Chondrocyte (in vitro differentiated cells): ENCODE results near the gene OSBPL5. TPM values are rescaled to one million over a fixed set of nuclear protein-coding genes. Genes with fewer than 3 reads are reported as not detected.
"Not testable (repeated sequence)": the region's sequence is repeated elsewhere in the genome, so short reads cannot be mapped to it uniquely, and the experiment has no call there.

ENCODE experiments used
- DNase-seq: peaks from one replicate; pipeline ENCODE4 v3.0.0; 2021; ENCODE audit warnings: mixed read lengths, low spot score
- H3K27ac Mint-ChIP-seq: one replicate; pipeline ENCODE4 v1.8.0; 2021; ENCODE audit warnings: mild to moderate bottlenecking, moderate library complexity, mixed read lengths; ENCODE audit not compliant: unreplicated experiment
- H3K27me3 Mint-ChIP-seq: 2 replicates; pipeline ENCODE4 v1.8.0; 2021; ENCODE audit warnings: low read depth, mixed read lengths
- H3K36me3 Mint-ChIP-seq: 2 replicates; pipeline ENCODE4 v1.8.0; 2021; ENCODE audit warnings: low read depth, mixed read lengths
- H3K4me1 Mint-ChIP-seq: 2 replicates; pipeline ENCODE4 v1.8.0; 2021; ENCODE audit warnings: low read depth, mild to moderate bottlenecking, mixed read lengths
- H3K4me3 Mint-ChIP-seq: one replicate; pipeline ENCODE4 v1.8.0; 2021; ENCODE audit warnings: mild to moderate bottlenecking, moderate library complexity, mixed read lengths; ENCODE audit not compliant: unreplicated experiment
- H3K9me3 Mint-ChIP-seq: 2 replicates; pipeline ENCODE4 v1.8.0; 2021; ENCODE audit warnings: low read depth, mixed read lengths
- CTCF ChIP-seq: fragments of 200-600 bp; sonication (generic); IDR thresholded peaks from 2 replicates; pipeline ENCODE4 v1.5.0; 2021; ENCODE audit warnings: antibody characterized with exemption, mild to moderate bottlenecking, moderate library complexity
- total RNA-seq: library from RNA; stranded (reverse); gene quantifications from 3 replicates; pipeline ENCODE4 v1.2.1, GENCODE V29; 2021

Gene OSBPL5
- total RNA-seq, 1 donor from 2014 or later: 43.9 TPM

DNA sequence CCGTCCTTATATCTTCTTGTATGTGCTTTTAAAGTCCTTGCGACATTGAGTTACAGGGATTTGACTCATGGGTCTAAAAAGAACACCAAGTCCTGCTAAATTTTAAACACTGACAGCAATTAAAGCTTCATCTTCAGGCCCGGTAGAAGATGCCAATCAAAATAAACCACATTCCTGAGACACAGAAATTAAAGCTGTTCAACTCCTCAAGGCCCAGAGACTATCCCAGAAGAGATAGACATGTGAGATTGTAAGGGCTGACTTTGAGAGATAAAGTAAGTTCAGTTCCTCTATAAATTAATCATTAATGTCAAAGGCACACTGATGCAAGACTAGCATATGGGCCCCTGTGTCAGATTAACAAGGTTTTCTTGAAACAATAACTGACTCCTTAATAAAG lies 49.8 kb downstream of the OSBPL5 start:
- peaks cover 9% of the 10 kb centered on the region for H3K9me3 Mint-ChIP-seq

DNA sequence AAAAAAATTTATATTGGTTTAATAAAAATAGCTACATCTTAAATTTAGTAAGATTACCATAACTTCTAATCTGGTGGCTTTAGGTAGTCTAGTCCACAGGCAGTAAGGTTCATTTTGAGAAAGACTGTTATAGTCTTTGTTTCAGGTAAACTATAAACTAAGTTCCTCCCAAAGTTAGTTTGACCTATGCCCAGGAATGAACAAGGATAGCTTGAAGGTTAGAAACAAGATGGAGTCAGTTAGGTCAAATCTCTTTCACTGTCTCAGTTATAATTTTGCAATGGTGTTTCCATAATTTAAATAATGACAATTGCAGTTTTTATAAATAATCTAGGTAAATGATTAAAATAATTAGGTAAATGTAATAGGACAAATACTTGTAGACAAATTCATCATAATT lies 51.4 kb downstream of the OSBPL5 start:
- not testable (repeated sequence) for H3K27ac Mint-ChIP-seq, H3K4me3 Mint-ChIP-seq, H3K27me3 Mint-ChIP-seq, DNase-seq, H3K9me3 Mint-ChIP-seq
- H3K4me1 Mint-ChIP-seq: peaks cover 20% of the 10 kb centered on the region
- H3K36me3 Mint-ChIP-seq: peaks cover 19% of the 10 kb centered on the region

More for the DNA sequence above, 49.8 kb downstream of the OSBPL5 start:
- no peak for TF ChIP-seq CTCF
- no peak for DNase-seq
- Mint-ChIP-seq H3K4me1 (peaks cover 20% of the 10 kb centered on the region), H3K27me3 (no peaks in the 10 kb centered on the region), H3K36me3 (peaks cover 17% of the 10 kb centered on the region), H3K4me3 (no peak overlapping the region), H3K27ac (peak overlapping the region; percentile 86)

GRCh38 chr11:3111919-3112690 lies 53.0 kb downstream of the OSBPL5 start:
- DNase-seq: no peak
- Mint-ChIP-seq H3K4me1 (peaks cover 14% of the 10 kb centered on the region), H3K9me3 (peaks cover 9% of the 10 kb centered on the region), H3K27ac (no peak overlapping the region), H3K4me3 (no peak overlapping the region), H3K36me3 (peaks cover 23% of the 10 kb centered on the region), H3K27me3 (no peaks in the 10 kb centered on the region)
- no peak for TF ChIP-seq CTCF

DNA sequence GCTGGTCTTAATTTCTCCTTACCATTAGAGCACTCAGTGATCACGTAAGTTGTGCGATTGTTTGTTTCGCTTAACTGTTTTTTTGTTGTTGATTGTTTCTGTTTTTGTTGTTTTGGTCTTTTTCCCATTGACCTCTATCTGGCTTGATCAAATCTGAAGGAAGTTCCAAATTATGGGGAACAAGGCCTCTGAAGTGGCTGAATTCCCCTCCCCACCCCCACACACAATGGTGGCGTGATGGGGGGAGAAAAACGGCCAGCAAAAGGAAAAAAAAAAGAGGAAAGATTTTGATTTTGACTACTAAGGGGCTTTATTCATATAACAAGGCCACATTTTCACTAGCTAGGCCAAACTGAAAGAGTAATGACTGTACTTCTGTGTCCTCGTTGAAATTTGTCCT lies 53.6 kb downstream of the OSBPL5 start:
- peaks cover 25% of the 10 kb centered on the region for H3K36me3 Mint-ChIP-seq
- H3K27me3 Mint-ChIP-seq: no peaks in the 10 kb centered on the region
- H3K4me3 Mint-ChIP-seq: no peak overlapping the region
- H3K27ac Mint-ChIP-seq: no peak overlapping the region
- TF ChIP-seq CTCF: no peak
- H3K4me1 Mint-ChIP-seq: peaks cover 14% of the 10 kb centered on the region
- H3K9me3 Mint-ChIP-seq: peaks cover 9% of the 10 kb centered on the region
- DNase-seq: no peak

DNA sequence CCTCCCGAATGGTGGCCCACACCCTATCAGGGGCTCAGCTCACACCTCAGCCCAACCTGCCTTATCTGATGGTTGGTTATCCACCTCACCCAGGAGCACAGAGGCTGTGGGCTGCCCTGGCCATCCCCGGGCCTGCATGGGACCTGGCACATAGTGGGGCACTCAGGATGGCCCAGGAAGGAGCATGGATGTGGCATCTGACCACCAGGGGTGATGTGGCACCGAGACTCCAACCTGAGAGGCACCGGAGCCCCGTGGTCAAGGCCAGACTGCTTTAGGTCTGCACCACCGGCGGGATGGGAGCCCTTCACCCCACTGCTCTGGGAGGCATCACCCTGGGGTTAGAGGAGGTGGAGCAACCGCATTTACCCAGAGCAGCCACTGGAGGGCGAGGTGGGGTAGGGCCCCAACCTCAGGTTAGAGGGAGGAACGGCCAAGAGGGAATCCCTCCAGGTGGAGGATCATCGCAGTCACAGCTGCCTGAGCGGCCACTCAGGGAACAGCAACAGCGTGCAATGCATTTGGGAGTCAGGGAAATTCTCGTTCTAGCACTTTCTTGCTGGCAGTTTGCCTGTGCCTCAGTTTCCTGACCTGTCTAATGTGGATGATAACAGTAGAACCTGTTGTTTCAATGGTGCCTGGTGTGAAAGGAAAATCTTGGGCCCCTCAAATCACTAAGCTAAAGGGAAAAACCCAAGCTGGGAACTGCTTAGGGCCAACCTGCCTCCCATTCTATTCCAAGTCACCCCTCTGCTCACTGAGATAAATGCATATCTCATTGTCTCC lies 55.0 kb downstream of the OSBPL5 start:
- H3K27ac Mint-ChIP-seq: no peak overlapping the region
- H3K36me3 Mint-ChIP-seq: peaks cover 24% of the 10 kb centered on the region
- no peak overlapping the region for H3K4me3 Mint-ChIP-seq
- H3K27me3 Mint-ChIP-seq: no peaks in the 10 kb centered on the region
- peak; percentile 77 for TF ChIP-seq CTCF
- DNase-seq: no peak
- H3K4me1 Mint-ChIP-seq: peaks cover 8% of the 10 kb centered on the region
- peaks cover 6% of the 10 kb centered on the region for H3K9me3 Mint-ChIP-seq
